ENCODE results near the gene PAIP2.
A peak's percentile ranks its signal among the peaks of the same experiment; 100 is the strongest.
"Not testable (repeated sequence)": the region's sequence is repeated elsewhere in the genome, so short reads cannot be mapped to it uniquely, and the experiment has no call there.

The PAIP2 gene

DNA sequence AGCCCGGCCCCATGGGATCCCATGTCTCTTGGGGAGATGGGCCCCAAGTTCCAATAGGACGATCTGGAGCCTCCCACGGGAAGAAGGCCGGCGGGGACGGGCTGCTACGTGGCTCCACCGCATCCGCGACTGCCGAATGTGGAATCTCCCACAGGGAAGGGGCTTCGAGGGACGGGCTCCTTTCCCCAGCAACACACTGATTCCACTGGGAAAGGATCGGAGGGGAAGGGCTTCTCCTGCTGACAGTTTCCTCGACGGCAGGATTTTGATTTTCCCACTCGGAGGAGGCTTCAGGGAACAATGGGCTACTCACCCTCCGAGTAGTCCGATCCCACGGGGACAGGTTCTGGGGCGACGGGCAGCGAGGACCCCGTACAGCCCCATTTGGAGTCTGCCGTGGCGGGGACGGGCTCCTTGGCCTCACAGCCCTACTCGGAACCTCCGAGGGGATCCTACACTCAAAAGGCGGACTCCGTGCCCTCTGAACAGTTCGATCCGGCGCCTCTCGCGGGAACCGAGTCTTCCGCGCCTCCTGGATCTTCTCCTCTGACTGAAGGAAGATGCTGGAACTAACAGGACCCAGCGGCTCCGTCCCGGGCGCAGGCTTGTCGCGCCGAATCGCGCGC, 52.0 kb downstream of the PAIP2 start:
- DNase-seq, result no peak

DNA sequence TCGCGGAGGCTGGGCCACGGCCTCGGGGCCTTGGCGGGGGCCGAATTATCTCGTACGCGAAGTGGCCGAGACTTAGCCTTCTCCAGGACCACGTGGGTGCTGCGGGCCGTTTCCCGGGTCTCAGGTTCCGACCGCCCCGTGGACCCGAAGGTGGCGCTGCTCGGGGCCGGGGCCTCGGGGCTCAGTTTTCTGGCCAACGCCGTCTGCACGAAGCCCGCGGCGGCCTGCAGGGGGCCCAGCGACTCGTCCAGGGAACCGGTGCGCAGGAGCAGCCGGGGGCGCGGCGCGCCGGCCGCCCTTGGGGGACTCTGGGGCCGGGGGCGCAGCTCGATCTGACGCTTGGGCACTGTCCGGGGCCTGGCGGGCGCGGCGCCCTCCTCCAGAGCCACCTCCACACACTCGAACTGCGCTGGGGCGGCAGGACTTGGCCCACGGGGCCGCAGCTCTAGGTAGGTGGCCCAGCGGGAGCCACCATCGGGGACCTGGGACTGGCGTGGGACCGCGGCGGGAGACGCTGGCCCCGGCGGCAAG, 52.5 kb downstream of the PAIP2 start:
- DNase-seq, result peak; percentile 28

GRCh38 chr5:139394654-139395566, 53.3 kb downstream of the PAIP2 start, which contains the start of gene PROB1:
Gene PROB1, minus strand, starts transcription at chr5:139395104. Its CDS starts 23 bp downstream, at chr5:139395081.
- no peak for DNase-seq

- no peak for DNase-seq
These were observed 54.4 kb downstream of the PAIP2 start for GRCh38 chr5:139395844-139396640.

GRCh38 chr5:139396691-139397090, 55.0 kb downstream of the PAIP2 start:
- DNase-seq, result no peak

DNA sequence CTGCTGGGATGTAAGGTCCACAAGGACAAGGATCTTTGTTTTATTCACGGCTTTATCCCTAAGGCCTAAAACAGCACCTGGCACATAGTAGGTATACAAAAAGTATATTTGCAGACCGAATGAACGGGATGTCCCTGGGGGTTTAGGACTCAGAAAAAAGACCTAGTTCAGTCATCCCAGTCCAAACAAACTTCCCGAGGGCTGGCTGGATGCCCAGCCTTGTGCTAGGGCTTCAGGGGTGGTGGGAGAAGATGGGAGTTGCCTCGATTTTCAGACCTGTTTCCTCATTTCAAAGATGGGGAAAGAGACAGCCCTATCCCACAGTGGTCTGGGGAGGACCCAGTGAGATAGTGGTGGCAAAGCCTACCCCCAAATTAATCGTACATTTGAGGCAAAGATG, 56.3 kb downstream of the PAIP2 start:
- DNase-seq, result no peak

DNA sequence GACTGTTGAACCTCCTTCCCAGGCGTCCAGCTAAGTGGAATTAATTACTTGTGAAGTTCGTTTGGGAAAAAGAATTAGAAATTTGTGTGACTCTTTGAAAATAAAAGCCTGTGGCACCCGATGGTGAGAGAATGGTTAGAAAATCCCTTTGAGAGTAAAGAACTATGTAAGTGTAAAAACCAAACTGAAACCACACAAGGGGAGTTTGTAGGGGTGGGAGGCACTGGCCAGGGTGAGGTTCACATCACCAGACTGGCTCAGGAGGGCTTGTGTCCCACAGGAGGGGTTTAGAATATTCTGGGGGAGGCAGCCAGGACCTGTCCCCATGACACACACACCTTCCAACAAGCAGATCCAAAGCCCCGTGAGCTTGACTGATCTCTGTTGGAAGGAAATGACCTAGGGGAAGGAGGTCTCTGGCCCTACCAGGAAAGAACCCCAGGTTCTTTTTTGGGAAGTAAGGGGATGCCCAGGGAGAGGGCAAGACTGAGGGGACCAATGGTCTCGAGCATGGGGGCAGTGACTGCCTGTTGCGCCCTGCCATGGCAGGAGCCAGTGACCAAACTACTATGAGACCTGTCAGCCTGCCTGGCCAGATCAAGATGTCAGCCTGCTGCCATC, 58.0 kb downstream of the PAIP2 start:
- no peak for DNase-seq

- DNase-seq, result no peak
These were observed 59.9 kb downstream of the PAIP2 start for GRCh38 chr5:139401546-139401945.

- DNase-seq, result no peak
These were observed 61.0 kb downstream of the PAIP2 start for GRCh38 chr5:139402561-139403158.

GRCh38 chr5:139403418-139403786, 61.7 kb downstream of the PAIP2 start:
- no peak for DNase-seq

DNA sequence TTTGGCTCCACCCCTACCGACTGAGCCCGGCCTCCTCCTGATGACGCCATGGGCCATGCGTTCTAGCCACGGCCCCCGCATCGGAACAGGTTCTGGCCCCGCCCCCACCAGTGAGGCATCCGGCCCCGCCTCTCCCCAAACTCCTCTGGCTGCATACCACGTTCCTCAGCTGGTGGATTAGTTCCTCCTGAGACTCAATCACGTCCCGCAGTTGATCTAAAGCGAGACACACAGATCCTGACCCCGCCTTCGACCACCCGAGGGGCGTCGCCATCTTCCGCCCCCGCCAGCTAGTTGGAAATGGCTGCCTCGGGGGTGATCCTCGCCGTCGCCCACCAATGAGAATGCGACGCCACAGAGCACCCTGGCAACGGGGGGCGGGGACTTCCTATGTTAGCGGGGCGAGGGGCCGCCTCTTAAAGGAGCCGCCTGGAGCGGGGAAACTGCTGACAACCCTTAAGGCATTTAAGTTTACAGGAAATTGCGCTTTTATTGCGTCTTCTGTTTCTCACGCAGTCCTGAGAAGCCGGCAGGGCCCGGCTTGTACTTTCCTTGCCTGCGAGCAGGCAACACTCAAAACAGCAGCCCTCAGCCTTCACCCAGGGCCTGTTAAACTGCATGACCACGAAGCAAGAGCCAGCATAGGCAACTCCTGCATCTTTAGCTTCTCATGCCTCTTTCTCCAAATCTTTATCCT, 62.3 kb downstream of the PAIP2 start, which contains the start of gene SPATA24:
SPATA24 (minus strand) TSS at position 303 of the 697 bp plus-strand sequence; CDS start at position 274, 29 bp downstream.
- DNase-seq, result peak; percentile 97

- no peak for DNase-seq
These were observed 62.8 kb downstream of the PAIP2 start for GRCh38 chr5:139404484-139404840.

DNA sequence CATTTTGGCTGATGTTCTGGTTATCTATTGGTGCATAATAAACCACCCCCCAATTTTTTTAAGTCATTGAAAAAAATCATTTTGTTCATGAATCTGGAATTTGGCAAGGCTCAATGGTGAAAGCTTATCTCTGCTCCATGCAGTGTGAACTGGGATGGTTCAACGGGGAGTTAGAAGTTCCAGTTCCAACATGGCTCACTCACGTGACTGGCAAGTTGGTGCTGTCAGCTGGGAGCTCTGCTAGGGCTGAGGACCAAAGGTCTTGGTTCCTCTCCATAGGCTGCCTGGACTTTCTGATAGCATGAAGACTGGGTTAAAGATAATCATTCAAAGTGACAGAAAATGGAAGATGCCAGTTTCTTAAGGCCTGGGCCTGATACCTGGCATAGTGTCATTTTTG, 65.3 kb downstream of the PAIP2 start:
- DNase-seq, result no peak

GRCh38 chr5:139407517-139407916, 65.9 kb downstream of the PAIP2 start:
- DNase-seq, result no peak

DNA sequence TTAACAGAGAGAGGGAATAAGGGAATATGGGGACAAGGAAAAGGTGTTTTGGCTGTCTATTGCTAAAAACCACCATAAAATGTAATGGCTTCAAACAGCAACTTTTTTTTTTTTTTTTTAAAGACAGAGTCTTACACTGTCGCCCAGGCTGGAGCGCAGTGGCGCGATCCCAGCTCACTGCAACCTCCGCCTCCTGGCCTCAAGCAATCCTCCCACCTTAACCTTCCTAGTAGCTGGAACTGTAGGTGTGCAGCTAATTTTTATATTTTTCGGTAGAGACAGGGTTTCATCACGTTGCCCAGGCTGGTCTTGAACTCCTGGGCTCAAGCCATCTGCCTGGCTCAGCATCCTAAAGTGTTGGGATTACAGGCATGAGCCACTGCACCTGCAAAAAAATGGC, 66.5 kb downstream of the PAIP2 start:
- DNase-seq, result no peak

DNA sequence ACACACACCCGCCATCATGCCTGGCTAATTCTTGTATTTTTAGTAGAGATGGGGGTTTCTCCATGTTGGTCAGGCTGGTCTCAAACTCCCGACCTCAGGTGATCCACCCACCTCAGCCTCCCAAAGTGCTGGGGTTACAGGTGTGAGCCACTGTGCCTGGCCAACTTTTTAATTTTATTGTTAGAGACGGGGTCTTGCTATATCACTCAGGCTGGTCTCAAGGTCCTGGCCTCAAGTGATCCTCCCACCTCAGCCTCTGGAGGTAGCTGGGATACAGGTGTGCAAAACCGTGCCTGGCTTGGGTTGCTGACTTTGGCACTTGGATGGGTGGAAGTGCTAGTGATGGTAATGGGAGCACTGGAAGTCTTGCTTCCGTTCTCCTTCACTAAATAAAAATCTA, 67.5 kb downstream of the PAIP2 start:
- not testable (repeated sequence) for DNase-seq

GRCh38 chr5:139410121-139410992, 68.7 kb downstream of the PAIP2 start:
- DNase-seq, result no peak

DNA sequence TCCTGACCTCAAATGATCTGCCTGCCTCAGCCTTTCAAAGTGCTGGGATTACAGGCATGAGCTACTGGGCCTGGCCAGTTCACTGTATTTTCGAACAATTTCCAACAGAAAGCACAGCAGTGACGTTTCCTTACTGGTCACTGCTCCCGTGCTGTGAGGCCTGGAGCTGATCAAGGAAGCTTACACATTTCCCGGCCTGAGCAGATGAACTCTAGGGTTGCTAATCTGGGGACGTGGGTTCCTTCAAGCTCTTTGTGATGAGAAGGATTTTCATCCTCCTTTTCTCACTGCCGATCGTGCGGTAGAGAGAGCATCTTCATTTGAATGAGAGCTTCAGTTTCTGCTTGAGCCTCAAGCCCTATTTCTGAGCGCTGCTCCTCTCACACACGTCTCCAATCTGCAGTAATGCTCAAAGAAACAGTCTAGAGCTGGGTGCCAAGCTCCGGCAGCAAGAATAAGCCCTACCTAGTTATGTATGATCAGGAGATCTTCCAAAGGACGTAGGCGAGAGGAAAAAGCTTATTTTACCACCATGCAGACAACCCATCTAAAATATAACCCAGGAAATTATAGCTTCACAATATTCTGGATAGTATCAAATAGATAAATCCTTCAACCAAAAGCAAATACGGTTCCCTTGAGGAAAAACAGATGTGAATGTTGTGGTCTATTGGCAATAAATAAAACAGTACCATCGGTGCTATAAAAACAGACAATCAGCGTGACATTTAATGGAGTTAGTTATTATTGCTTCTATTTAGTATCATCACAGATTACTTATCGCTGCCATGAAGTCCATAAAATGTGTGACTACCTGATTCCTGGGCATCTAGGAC, 69.6 kb downstream of the PAIP2 start:
- DNase-seq, result no peak

DNA sequence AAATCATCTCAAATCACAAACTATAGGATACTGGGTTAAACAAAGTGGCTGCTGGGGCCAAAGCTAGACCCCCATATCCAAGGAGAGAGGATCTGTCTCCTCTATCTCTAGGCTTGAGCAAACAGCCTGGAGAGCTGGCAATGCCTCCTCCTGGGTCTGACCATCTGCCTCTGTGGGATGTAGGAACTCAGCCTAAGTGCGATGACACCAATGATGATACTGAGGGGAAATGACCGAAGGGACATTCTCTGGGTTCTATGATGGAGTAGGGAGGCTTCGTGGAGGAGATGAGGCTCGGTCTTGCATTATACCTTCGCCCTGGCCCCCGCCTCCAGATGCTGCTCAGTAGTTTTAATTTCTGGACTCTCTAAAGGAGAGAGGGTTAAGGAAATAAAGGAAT, 71.5 kb downstream of the PAIP2 start:
- no peak for DNase-seq

DNA sequence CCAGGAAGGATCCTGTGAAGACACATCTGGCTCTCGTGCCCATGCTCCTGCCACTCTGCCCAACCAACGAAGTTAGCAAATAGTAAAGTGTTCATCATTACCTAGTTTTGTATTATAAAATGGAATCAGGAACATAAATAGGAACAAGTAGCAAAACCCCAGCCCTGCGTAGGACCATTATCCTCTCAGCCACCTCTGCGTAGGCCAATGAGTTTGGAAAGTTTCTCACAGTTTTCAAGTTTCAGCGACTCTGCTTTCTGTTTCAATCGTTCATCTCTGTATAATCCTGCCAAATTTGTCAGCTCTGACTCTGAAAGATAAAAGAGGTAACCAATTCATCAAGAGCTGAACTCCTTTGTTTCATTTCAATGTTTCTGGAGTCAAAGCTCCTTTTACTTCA, 72.3 kb downstream of the PAIP2 start:
- no peak for DNase-seq

Measured in activated effector memory CD4-positive, alpha-beta T cell treated with Interleukin-2 at 50 U/mL for 16 hours (primary cell).